HG02981 (cell line): ENCODE data around the gene EVA1A.
"Not testable (repeated sequence)": the region's sequence is repeated elsewhere in the genome, so short reads cannot be mapped to it uniquely, and the experiment has no call there.

Experiments
- ATAC-seq: cut with Tn5 transposase; IDR thresholded peaks from one replicate; pipeline ENCODE4 v1.9.1; 2021; ENCODE audit warnings: mild to moderate bottlenecking, moderate library complexity; ENCODE audit not compliant: unreplicated experiment

EVA1A gene

GRCh38 chr2:75491129-75491753, 69.5 kb downstream of the EVA1A start:
- no peak for ATAC-seq

GRCh38 chr2:75489721-75490120, 71.0 kb downstream of the EVA1A start:
- ATAC-seq, result no peak

GRCh38 chr2:75488157-75488556, 72.6 kb downstream of the EVA1A start:
- no peak for ATAC-seq

- ATAC-seq, result not testable (repeated sequence)
Measured at GRCh38 chr2:75486735-75487134, 74.0 kb downstream of the EVA1A start.

- ATAC-seq, result no peak
Measured at GRCh38 chr2:75484840-75485239, 75.9 kb downstream of the EVA1A start.

- no peak for ATAC-seq
Measured at GRCh38 chr2:75483878-75484277, 76.9 kb downstream of the EVA1A start.

- ATAC-seq, result no peak
Measured at GRCh38 chr2:75482398-75482797, 78.3 kb downstream of the EVA1A start.

GRCh38 chr2:75480971-75481836, 79.5 kb downstream of the EVA1A start:
- no peak for ATAC-seq

- not testable (repeated sequence) for ATAC-seq
Measured at GRCh38 chr2:75477696-75478095, 83.0 kb downstream of the EVA1A start.

GRCh38 chr2:75476761-75477160, 84.0 kb downstream of the EVA1A start:
- no peak for ATAC-seq

GRCh38 chr2:75475976-75476375, 84.8 kb downstream of the EVA1A start:
- ATAC-seq, result no peak

- ATAC-seq, result no peak
Measured at GRCh38 chr2:75475049-75475448, 85.7 kb downstream of the EVA1A start.

- no peak for ATAC-seq
Measured at GRCh38 chr2:75474115-75474514, 86.6 kb downstream of the EVA1A start.

GRCh38 chr2:75466708-75467311, 93.9 kb downstream of the EVA1A start:
- no peak for ATAC-seq

- ATAC-seq, result no peak
Measured at GRCh38 chr2:75465317-75465984, 95.3 kb downstream of the EVA1A start.

- no peak for ATAC-seq
Measured at GRCh38 chr2:75464348-75464946, 96.3 kb downstream of the EVA1A start.

- ATAC-seq, result no peak
Measured at GRCh38 chr2:75462721-75463120, 98.0 kb downstream of the EVA1A start.

- ATAC-seq, result no peak
Measured at GRCh38 chr2:75462206-75462605, 98.5 kb downstream of the EVA1A start.

GRCh38 chr2:75460630-75461029, 100.1 kb downstream of the EVA1A start:
- no peak for ATAC-seq

GRCh38 chr2:75459565-75460310, 101.0 kb downstream of the EVA1A start:
- no peak for ATAC-seq
